ENCODE data around the gene PRXL2A. TPM values are rescaled to one million over a fixed set of nuclear protein-coding genes. Genes with fewer than 3 reads are reported as not detected.
A peak's percentile ranks its signal among the peaks of the same experiment; 100 is the strongest.

The PRXL2A gene
- total and polyA plus RNA-seq, 9 donors, result 24.8 to 58.9 (median 43.7) TPM

DNA sequence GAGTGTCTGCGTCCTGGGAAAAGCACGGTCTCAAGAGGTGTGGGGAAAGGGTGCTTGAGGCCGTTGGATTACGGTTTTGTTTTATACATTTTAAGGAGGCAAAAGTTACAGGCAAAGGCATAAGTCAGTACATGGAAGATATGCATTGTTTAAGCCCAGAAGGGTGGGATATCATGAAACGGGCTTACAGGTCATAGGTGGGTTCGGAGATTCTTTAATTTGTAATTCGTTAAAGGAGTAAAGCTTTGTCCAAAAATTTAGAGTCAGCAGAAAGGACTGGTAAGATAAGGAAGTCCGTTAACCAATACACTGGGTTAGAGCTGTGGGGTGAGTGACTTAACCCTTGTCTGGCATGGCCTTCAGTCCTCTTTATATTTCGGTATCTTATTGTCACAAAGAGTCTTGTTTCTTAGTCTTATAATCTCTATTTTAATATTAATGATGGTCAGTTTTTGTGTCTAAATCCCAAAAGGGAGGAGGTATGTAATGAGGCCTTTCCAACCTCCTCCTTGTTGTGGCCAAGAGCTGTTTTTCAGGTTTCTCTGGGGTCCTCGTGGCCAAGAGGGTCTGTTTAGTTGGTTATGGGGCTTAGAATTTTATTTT, 58.5 kb downstream of the PRXL2A start:
- Histone ChIP-seq H3K4me1 (ENCODE audit: insufficient read depth) (peaks cover 46% of the 10 kb centered on the region), H3K4me3 (no peak overlapping the region), H3K27ac (peak overlapping the region; percentile 72 to 82), H3K27me3 (no peaks in the 10 kb centered on the region), H3K9me3 (no peaks in the 10 kb centered on the region), H3K36me3 (no peaks in the 10 kb centered on the region)
- DNase-seq, result no peak
- 61 to 74% (median 64%) methylated on average over 10 of the region's 10 CpGs for WGBS, 3 donors
- no peak for TF ChIP-seq EP300 (IDR thresholded peaks at IDR 0.05)
- TF ChIP-seq POLR2A (IDR thresholded peaks at IDR 0.05), result no peak
- TF ChIP-seq, protein P1, sequence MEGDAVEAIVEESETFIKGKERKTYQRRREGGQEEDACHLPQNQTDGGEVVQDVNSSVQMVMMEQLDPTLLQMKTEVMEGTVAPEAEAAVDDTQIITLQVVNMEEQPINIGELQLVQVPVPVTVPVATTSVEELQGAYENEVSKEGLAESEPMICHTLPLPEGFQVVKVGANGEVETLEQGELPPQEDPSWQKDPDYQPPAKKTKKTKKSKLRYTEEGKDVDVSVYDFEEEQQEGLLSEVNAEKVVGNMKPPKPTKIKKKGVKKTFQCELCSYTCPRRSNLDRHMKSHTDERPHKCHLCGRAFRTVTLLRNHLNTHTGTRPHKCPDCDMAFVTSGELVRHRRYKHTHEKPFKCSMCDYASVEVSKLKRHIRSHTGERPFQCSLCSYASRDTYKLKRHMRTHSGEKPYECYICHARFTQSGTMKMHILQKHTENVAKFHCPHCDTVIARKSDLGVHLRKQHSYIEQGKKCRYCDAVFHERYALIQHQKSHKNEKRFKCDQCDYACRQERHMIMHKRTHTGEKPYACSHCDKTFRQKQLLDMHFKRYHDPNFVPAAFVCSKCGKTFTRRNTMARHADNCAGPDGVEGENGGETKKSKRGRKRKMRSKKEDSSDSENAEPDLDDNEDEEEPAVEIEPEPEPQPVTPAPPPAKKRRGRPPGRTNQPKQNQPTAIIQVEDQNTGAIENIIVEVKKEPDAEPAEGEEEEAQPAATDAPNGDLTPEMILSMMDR (IDR thresholded peaks at IDR 0.05), result no peak
- intact Hi-C loops (cut with DNase I), result no loop called here

DNA sequence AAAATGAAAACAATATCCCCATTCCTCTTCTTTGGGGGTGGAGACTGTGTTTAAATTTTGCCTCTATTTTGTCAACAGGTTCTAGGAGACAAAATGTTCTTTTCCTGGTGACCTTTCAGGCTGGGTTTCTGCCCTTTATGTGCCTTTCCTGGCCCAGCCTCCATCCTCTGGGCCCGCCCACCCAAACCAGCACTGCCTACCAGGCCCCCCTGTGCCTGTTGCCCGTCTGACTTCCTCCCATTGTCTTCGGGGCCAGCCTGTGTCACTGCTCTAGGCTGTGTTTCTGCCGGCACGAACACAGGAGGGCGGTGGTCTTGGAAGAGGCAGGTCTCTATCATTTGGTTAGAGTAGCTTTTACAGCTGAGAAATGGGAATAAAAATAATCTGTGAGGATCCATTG, 59.7 kb downstream of the PRXL2A start:
- peaks cover 48% of the 10 kb centered on the region for H3K4me1 ChIP-seq (ENCODE audit: insufficient read depth)
- H3K27me3 ChIP-seq, result no peaks in the 10 kb centered on the region
- 22 to 46% (median 23%) methylated on average over 6 of the region's 6 CpGs for WGBS, 3 donors
- intact Hi-C loops (cut with DNase I), result no loop called here
- H3K36me3 ChIP-seq, result no peaks in the 10 kb centered on the region
- TF ChIP-seq, protein P1 (IDR thresholded peaks at IDR 0.05), result no peak
- DNase-seq, result peak; percentile 63 to 88 (median 76)
- peak overlapping the region; percentile 50 to 82 for H3K27ac ChIP-seq
- no peaks in the 10 kb centered on the region for H3K9me3 ChIP-seq
- no peak overlapping the region for H3K4me3 ChIP-seq

DNA sequence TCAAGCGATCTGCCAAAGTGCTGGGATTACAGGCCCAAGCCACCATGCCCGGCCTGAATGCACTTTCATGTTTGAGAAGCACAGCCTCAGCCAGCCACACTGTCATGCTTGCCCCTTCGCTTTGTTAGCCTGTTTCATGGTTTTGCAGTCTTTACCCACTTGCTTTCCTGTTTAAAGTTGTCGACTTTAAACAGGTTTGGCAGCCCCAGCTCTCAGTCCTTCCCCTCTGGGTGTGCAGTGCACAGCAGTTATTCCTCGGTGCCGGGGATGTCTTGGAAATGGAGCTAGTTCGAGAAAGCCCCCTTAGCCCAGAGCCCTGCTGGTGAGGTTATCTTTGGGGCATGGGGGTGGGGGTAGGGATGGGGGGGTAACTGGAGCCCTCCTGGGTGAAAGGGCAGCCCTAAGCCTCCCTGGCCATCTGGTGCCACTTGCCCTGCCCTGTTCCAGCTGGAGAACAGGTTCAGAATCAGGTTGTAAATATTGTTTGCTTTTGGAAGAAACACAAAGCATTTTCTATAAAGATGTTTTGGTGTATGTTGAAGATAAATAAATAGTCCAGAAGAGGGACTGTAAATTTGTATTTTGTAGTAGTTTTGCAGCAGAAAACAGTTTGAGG, 60.6 kb downstream of the PRXL2A start:
- Histone ChIP-seq H3K27me3 (no peaks in the 10 kb centered on the region), H3K4me3 (no peak overlapping the region), H3K36me3 (no peaks in the 10 kb centered on the region), H3K9me3 (no peaks in the 10 kb centered on the region), H3K4me1 (ENCODE audit: insufficient read depth) (peaks cover 50% of the 10 kb centered on the region), H3K27ac (peak overlapping the region in 1 of 2 donors; percentile 82)
- intact Hi-C loops (cut with DNase I), result no loop called here
- peak in 1 of 5 donors; percentile 30 for DNase-seq
- WGBS, 3 donors, result 45 to 58% (median 48%) methylated on average over 7 of the region's 7 CpGs
- TF ChIP-seq POLR2A (IDR thresholded peaks at IDR 0.05), result no peak

- Histone ChIP-seq H3K27ac (peak overlapping the region in 1 of 2 donors; percentile 26), H3K4me1 (ENCODE audit: insufficient read depth) (peaks cover 50% of the 10 kb centered on the region), H3K4me3 (no peak overlapping the region), H3K36me3 (no peaks in the 10 kb centered on the region), H3K27me3 (no peaks in the 10 kb centered on the region), H3K9me3 (no peaks in the 10 kb centered on the region)
- 95% methylated on average over 3 of the region's 3 CpGs for WGBS, 3 donors
- intact Hi-C loops (cut with DNase I), result no loop called here
- TF ChIP-seq, protein P1 (IDR thresholded peaks at IDR 0.05), result no peak
- TF ChIP-seq POLR2A (IDR thresholded peaks at IDR 0.05), result no peak
- DNase-seq, result peak in 1 of 5 donors; percentile 13
Measured at GRCh38 chr10:80470266-80470665, 61.9 kb downstream of the PRXL2A start.

DNA sequence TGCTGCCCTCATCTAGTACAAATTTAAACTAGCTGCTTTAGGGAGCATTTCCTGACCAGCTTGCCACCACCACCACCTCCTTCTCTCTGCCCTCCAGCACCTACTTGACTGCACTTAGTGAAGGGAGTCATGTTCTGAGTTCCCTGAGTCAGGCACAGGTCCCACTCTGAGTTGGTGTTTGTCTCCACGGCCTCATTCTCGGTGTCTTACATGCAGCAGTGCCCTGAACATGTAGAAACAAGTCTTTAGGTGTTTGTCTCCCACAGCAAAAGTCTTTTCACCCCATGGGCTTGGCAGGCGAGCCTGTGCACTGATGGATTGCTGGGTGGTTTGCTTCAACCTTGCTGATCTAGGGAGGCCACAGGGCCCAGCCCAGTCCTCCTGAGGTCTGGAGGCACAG, 62.6 kb downstream of the PRXL2A start:
- Histone ChIP-seq H3K36me3 (no peaks in the 10 kb centered on the region), H3K4me3 (no peak overlapping the region), H3K4me1 (ENCODE audit: insufficient read depth) (peaks cover 48% of the 10 kb centered on the region), H3K27me3 (no peaks in the 10 kb centered on the region), H3K27ac (peak overlapping the region in 1 of 2 donors; percentile 26), H3K9me3 (no peaks in the 10 kb centered on the region)
- intact Hi-C loops (cut with DNase I), result no loop called here
- WGBS, 3 donors, result 91 to 95% (median 92%) methylated on average over 3 of the region's 3 CpGs
- no peak for DNase-seq
- TF ChIP-seq, protein P1 (IDR thresholded peaks at IDR 0.05), result no peak
- TF ChIP-seq EP300 (IDR thresholded peaks at IDR 0.05) (no peak), POLR2A (IDR thresholded peaks at IDR 0.05) (no peak)
